OCI-LY7 (cell line): ENCODE results near the gene HINT1. TPM values are rescaled to one million over a fixed set of nuclear protein-coding genes. Genes with fewer than 3 reads are reported as not detected.

Experiments
- BruUV-seq: library from RNA; stranded (reverse); fragments of 400-500 nt; replicated peaks from 2 replicates; lab custom pipeline; 2021; lab: Mats Ljungman, UMichigan
- CTCF ChIA-PET: fragments of 300-600 bp; sonication (Branson Sonifier 250); formaldehyde crosslinking; loops from one replicate; lab custom pipeline; 2022; ENCODE audit warnings: antibody characterized with exemption; ENCODE audit not compliant: unreplicated experiment; lab: Charles Lee
- POLR2A ChIA-PET: fragments of 300-600 bp; sonication (Branson Sonifier 250); formaldehyde crosslinking; loops from one replicate; lab custom pipeline; 2022; ENCODE audit warnings: antibody characterized with exemption; lab: Charles Lee
- DNase-seq: peaks from one replicate; pipeline ENCODE4 v3.0.0-alpha.2; 2015; ENCODE audit warnings: low spot score
- H2AFZ ChIP-seq: fragments of 200-600 bp; sonication (generic), shearing (Covaris generic); 2 replicates; pipeline ENCODE4 v1.6.1; 2014; ENCODE audit warnings: mild to moderate bottlenecking, antibody characterized with exemption, low read length, moderate library complexity
- H3K27ac ChIP-seq: fragments of 200-600 bp; sonication (generic); 2 replicates; pipeline ENCODE4 v1.5.1; 2014; ENCODE audit warnings: mixed run types, low read depth, mild to moderate bottlenecking, moderate library complexity, low read length, inconsistent platforms; ENCODE audit not compliant: poor library complexity, severe bottlenecking
- H3K36me3 ChIP-seq: fragments of 200-600 bp; sonication (generic); 2 replicates; pipeline ENCODE4 v1.6.1; 2014; ENCODE audit warnings: mild to moderate bottlenecking, antibody characterized with exemption, low read length, moderate library complexity, mixed read lengths; ENCODE audit not compliant: insufficient read depth
- H3K4me1 ChIP-seq: fragments of 200-600 bp; sonication (generic); 2 replicates; pipeline ENCODE4 v1.5.1; 2014; ENCODE audit warnings: mild to moderate bottlenecking, low read length; ENCODE audit not compliant: insufficient read depth, poor library complexity, severe bottlenecking
- H3K4me2 ChIP-seq: fragments of 200-600 bp; sonication (generic); 2 replicates; pipeline ENCODE4 v1.6.1; 2014; ENCODE audit warnings: mild to moderate bottlenecking, low read length
- H3K4me3 ChIP-seq: fragments of 200-600 bp; sonication (generic); 2 replicates; pipeline ENCODE4 v1.5.1; 2014; ENCODE audit warnings: mild to moderate bottlenecking, low read depth, low read length; ENCODE audit not compliant: poor library complexity, severe bottlenecking
- H3K79me2 ChIP-seq: fragments of 200-600 bp; sonication (generic); 2 replicates; pipeline ENCODE4 v1.6.1; 2016; ENCODE audit warnings: low read depth, mild to moderate bottlenecking, low read length, moderate library complexity, mixed read lengths; ENCODE audit not compliant: insufficient read depth
- H3K9me2 ChIP-seq: fragments of 200-600 bp; sonication (generic); 2 replicates; pipeline ENCODE4 v1.6.1; 2016; ENCODE audit warnings: mild to moderate bottlenecking, low read length, mixed read lengths; ENCODE audit not compliant: insufficient read depth
- H3K9me3 ChIP-seq: fragments of 200-600 bp; sonication (generic); 2 replicates; pipeline ENCODE4 v1.6.1; 2014; ENCODE audit warnings: mild to moderate bottlenecking, mixed run types, low read length, mixed read lengths
- H4K20me1 ChIP-seq: fragments of 200-600 bp; sonication (generic); 2 replicates; pipeline ENCODE4 v1.6.1; 2014; ENCODE audit warnings: mild to moderate bottlenecking, antibody characterized with exemption, low read length, moderate library complexity, mixed read lengths; ENCODE audit not compliant: insufficient read depth
- CTCF ChIP-seq: fragments of 200-600 bp; sonication (generic); conservative IDR thresholded peaks from 2 replicates; pipeline ENCODE4 v1.5.1; 2014; ENCODE audit warnings: mild to moderate bottlenecking, antibody characterized with exemption, low read length, moderate library complexity, mixed read lengths
- EZH2phosphoT487 ChIP-seq: fragments of 200-600 bp; sonication (generic); IDR thresholded peaks from 2 replicates; pipeline ENCODE4 v1.6.1; 2018; ENCODE audit warnings: low read depth, borderline replicate concordance, mild to moderate bottlenecking, mixed run types, antibody characterized with exemption, low read length, moderate library complexity, mixed read lengths
- intact Hi-C: fragments of 100-400 bp; cut with micrococcal nuclease; formaldehyde crosslinking; loops from one replicate; pipeline ENCODE4 v1.10.0; 2022; ENCODE audit not compliant: unreplicated experiment
- total RNA-seq, 2 experiments: library from RNA; depleted of rRNA in 1 of 2; stranded (reverse); fragments of >200 nt in 1 of 2; shearing (Covaris generic) in 1 of 2; gene quantifications; 2 replicates each; pipeline ENCODE4 v1.2.3, GENCODE V29; 2014 to 2022

Gene HINT1
- total RNA-seq, 2 experiments from 2014 or later = 246 to 343 TPM

GRCh38 chr5:131180407-131180806, 15.4 kb upstream of the HINT1 start:
- no peak overlapping the region for H2AFZ ChIP-seq
- H3K4me2 ChIP-seq = no peak overlapping the region
- H3K9me2 ChIP-seq = no peaks in the 10 kb centered on the region
- H3K4me1 ChIP-seq = no peaks in the 10 kb centered on the region
- no peak for DNase-seq
- H3K9me3 ChIP-seq = no peaks in the 10 kb centered on the region
- no peaks in the 10 kb centered on the region for H4K20me1 ChIP-seq
- CTCF ChIA-PET = no interaction called here
- H3K4me3 ChIP-seq = no peak overlapping the region
- POLR2A ChIA-PET = interaction anchor here (0.8 to 1.0 kb wide), 3 partner anchors 15 to 226 kb away, joined by 3 to 4 read pairs (median 3); partner anchors contain the start of gene HINT1
- no peak for TF ChIP-seq EZH2phosphoT487
- TF ChIP-seq CTCF = no peak
- intact Hi-C loops = no loop called here
- H3K36me3 ChIP-seq = peaks cover 22% of the 10 kb centered on the region
- no TSS peak for BruUV-seq
- peaks cover 24% of the 10 kb centered on the region for H3K79me2 ChIP-seq
- H3K27ac ChIP-seq = no peak overlapping the region

- ChIA-PET CTCF (no interaction called here), POLR2A (interaction anchor here (0.6 to 1.7 kb wide), 7 partner anchors 12 to 95 kb away, joined by 3 to 6 read pairs (median 4); no protein-coding TSS in a partner anchor)
- TF ChIP-seq EZH2phosphoT487 (no peak), CTCF (no peak)
- intact Hi-C loops = loop anchor here (2.0 kb wide), 1 partner anchor 81 kb away; no protein-coding TSS in a partner anchor
- peak overlapping the region; percentile 48 for H3K27ac ChIP-seq
- TSS peak; percentile 73 for BruUV-seq
- H2AFZ ChIP-seq = peak overlapping the region; percentile 38; the same call in 1 of the 2 replicates
- no peaks in the 10 kb centered on the region for H4K20me1 ChIP-seq
- peaks cover 22% of the 10 kb centered on the region for H3K4me1 ChIP-seq
- no peaks in the 10 kb centered on the region; the same call in 1 of the 2 replicates for H3K36me3 ChIP-seq
- H3K79me2 ChIP-seq = peaks cover 26% of the 10 kb centered on the region; the same call in 1 of the 2 replicates
- no peaks in the 10 kb centered on the region for H3K9me2 ChIP-seq
- peak; percentile 46 for DNase-seq
- peak overlapping the region; percentile 71 for H3K4me2 ChIP-seq
- H3K9me3 ChIP-seq = no peaks in the 10 kb centered on the region
- H3K4me3 ChIP-seq = peak overlapping the region; percentile 79
Observed at GRCh38 chr5:131171276-131171810, 6.3 kb upstream of the HINT1 start.
